Measurements from ENCODE around the gene GPR146.

The GPR146 gene

DNA sequence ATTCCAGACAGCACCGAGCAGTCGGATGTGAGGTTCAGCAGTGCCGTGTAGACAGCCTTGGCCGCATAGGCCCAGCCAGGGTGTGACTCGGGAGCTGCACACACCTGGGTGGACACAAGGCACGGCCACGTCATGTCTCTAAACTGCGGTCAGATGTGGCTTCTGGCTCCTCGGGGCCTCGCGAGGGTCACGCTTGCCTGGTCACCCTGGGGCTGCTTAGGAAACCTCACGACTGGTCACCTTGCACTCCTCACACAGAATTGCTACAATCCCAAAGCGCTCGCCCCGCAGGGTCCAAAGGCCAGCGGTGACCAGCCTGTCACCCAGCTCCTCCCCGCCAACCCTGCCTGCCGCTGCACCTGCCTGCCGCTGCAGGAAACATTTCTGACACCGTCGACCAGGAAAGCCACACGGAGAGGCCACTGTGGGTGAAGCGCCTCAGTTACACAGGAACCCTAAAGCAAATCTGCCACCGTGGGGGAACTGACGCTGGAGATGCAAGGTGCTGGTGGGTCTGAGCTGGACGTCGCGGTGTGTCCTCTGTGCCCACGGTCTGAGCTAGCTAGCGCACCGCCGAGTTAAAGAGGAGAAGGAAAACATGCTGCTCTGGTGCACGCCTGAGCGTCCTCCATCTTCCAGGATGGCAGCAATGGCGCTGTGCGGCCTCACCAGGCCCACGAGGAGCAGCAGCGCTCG lies 48.6 kb downstream of the GPR146 start:
- DNase-seq (ENCODE audit: low read depth in 2 of 2), result no peak

DNA sequence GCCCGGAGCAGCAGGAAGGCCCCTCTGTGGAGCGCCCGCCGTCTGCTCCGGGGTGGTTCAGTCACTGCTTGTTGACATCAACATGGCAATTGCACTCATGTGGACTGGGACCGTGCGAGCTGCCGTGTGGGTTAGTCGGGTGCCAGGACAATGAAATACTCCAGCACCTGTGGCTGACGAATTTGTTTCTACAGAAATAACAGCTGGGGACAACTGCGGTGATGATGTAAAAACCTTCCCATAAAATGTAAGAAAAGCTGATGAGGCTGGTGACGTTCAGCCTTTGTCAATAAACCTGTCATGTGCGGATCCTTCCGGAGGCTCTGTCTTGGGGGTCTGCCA lies 49.1 kb downstream of the GPR146 start:
- no peak for DNase-seq (ENCODE audit: low read depth in 2 of 2)

DNA sequence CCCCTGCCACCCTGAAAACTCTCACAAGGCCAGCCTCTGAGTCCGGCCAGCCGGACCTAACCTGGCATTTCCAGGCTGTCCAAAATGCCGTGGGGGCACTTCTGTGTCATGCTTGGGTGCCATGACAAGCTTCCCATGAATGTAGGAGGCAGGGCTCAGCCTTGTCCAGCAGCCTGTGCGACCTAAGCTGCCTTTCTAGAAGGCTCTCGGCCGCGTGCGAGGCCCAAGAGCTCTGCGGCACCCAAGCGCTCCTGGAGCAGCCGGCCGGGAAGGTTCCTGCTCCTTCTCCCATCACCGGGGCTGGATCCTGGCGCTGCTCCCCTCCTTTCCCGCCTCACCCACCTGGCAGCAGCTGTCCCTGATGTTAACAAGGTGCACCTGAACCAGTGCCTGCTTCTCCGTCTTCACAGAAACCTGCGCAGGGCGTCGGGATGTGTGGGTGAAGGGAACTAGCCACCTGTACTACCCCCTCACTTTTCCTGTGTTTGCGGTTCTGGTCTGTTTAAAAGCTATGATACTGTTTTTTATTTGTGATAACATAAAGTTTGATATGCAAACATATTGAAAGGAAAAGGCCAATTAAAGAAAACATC lies 49.7 kb downstream of the GPR146 start:
- no peak for DNase-seq (ENCODE audit: low read depth in 2 of 2)

DNA sequence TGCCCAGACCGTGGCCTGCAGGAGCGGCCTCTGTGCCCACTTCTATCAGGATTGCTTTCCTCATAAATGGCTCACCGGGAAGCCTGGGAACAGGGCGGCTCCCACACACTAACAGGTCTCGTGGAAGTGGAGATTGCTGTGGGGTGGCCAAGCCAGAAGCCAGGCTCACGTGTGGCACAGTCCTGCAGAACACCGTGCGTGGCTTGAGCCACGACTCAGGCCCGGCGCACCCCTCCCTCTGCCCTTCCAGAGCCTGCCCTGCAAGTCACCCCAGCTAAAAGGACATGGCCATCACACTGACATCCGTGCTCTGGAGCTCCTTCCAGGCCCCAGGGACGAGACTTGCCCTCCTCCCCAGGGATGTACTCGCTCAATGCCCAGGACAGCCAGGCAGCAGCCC lies 50.5 kb downstream of the GPR146 start:
- DNase-seq (ENCODE audit: low read depth in 2 of 2), result no peak

DNA sequence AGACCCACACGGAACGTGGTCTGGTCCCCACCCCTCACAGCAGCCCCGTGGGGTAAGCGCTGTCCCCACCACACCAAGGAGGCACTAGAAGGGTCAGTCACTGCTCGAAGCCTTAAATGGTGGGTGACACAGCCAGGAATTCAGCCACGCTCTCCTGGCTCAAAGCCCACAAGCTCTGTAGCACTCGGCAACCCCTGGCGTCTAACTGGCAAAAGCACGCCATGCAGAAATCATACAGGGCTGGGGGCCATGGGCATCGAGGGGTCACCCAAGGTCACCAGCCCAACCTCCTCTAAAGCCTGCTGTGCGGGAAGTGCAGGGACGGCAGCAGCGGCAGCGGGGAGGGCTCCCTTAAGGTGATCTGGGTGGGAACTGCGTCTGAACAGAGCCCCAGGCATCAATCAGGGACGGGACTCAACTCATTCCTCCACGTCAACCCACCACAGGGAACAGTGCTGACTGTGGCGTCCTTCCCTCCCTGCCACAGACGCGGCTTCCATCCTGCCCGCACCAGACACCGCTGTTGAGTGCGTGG lies 51.3 kb downstream of the GPR146 start:
- DNase-seq (ENCODE audit: low read depth in 2 of 2), result no peak

DNA sequence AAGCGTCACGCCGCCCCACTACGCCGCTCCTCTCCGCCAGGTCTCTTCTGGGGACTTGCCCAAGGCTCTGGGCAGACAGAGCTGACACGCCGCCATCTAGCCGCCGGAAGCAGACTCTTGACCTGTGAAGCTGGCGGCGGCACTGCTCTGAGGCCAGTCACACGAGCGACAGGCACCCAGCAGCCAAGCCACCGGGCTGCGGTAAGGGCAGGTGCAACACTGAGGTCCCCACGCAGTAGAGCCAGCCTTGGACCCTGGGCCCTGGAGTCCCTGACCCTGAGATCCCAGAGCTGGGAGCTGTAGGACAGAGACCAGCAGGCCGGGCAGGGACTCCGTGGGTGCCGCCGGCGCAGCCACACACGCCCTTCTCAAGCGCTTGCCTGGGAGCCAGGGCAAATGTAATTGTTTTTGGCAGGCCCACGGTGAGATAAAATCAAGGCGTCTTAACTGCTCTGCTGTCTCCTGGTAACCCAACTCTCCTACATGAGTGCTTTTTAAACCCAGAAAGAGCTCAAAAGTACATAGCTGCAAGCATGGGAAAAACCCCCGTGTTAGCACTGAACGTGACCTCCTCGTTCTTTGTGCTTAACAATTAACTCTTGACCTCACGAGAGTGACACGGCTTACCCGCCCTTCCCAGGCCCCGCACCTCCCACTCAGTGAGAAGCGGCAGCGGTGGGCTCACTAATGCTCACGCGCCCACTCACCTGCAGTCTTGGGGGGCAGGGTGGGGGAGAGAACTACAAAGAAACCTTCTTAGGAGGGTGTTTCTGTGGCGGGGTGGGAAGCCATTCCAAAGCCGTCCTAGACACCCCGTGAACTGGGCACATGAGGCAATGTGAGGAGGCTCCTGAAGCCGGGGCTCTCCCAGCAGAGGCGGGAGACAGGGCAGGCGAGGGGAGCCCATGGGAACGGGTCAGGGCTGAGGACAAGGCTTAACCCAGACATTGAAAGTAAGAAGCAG lies 52.1 kb downstream of the GPR146 start:
- no peak for DNase-seq (ENCODE audit: low read depth in 2 of 2)

DNA sequence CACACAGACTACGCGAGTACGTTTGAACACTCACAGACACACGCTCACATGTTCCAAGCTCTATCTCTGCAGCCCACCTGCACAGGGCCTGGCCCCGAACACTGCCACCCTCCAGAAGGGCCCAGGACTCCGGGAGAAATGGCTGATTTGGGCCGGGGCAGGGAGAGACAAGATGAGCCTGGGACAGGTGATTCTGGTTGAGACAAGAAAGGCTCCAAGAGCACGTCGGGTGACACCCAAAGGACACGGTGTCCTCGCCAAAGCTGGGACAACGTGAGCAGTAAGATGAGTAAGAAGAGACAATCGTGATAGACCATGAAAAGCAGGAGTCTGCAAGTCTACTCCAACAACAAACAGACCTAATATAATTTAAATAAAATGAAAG lies 52.8 kb downstream of the GPR146 start:
- DNase-seq (ENCODE audit: low read depth in 2 of 2), result no peak

DNA sequence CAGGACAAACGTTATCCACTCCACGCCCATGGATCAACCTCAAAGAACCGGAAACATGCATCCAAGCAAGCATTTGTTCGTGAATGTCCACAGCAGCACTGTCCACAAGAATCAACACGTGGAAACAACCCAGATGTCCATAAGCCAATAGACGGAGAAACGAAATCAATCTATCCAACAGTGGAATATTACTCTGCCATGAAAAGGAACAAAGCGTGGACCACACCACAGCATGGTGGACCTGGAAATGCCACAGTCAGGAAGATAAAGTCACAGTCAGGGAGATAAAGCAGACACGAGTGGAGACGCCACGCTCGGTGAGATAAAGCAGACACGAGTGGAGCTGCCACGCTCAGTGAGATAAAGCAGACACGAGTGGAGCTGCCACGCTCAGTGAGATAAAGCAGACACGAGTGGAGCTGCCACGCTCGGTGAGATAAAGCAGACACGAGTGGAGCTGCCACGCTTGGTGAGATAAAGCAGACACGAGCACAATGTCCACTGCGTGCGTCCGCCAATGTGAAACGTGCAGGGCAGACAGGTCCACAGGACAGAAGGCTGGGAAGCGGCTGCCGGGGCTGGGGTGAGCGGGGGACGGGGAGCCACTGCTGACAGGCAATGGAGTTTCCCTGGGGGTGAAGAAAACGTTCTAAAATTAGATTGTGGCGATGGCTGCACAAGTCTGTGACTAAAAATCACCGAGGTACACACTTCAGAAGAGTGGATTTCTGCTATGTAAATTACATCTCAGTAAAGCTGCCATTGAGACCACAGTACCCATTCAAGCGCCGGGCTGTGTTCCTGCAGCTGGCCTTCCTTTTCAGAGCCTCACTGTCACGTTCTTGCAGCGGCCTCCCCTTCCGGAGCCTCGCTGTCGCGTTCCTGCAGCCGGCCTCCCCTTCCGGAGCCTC lies 54.2 kb downstream of the GPR146 start:
- no peak for DNase-seq (ENCODE audit: low read depth in 2 of 2)

DNA sequence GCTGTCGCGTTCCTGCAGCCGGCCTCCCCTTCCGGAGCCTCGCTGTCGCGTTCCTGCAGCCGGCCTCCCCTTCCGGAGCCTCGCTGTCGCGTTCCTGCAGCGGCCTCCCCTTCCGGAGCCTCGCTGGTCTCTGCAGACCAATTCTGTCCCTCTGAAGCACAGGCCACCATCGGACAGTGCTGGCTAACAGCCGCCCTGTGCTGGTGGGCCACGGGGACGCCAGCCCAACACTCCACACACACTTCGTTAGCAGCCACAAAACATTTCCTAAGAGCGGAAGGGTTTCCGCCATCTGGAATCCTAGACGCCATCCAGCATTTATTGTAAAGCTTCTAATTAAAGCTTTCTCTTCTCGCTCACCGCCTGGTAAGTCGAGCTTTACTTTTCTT lies 54.8 kb downstream of the GPR146 start:
- DNase-seq (ENCODE audit: low read depth in 2 of 2), result no peak

DNA sequence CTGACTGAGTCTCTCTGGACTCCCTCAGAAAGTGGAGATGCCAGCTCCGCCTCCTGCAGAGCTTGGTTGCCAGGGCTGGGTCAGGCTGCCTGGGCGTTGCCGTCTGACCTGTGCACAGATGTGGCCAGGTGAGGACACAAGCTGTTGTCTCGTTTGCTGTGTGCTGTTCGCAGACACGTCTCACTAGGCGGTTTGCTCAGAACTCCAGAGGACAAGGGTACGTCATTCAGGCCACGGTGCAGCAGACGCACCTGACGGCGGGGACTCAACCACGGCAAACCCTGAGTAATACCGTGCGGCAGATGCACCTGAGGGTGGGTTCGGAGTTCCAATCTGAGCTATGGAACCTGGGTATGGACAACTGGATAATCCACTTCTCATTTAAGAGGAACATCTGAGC lies 55.3 kb downstream of the GPR146 start:
- DNase-seq (ENCODE audit: low read depth in 2 of 2), result no peak

DNA sequence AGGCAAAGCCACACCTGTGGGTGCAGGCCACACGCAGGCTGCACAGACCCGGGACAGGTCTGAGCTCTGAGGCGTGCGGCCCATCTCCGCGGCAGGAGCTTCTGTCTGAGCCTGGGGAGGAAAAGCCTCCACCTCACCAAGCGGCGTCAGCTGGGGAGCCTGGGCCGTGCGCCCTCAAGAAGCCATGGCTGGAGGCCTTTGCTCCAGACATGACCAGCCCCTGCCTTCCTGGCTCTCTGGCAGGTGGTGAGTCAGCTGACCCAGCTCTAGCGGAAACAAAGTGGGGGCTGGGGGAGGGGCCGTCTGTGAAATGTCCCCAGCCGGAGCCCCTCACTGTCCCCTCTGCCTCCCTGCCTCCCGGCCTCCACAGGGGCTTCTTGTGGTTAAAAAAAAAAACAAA lies 56.0 kb downstream of the GPR146 start:
- DNase-seq (ENCODE audit: low read depth in 2 of 2), result no peak

DNA sequence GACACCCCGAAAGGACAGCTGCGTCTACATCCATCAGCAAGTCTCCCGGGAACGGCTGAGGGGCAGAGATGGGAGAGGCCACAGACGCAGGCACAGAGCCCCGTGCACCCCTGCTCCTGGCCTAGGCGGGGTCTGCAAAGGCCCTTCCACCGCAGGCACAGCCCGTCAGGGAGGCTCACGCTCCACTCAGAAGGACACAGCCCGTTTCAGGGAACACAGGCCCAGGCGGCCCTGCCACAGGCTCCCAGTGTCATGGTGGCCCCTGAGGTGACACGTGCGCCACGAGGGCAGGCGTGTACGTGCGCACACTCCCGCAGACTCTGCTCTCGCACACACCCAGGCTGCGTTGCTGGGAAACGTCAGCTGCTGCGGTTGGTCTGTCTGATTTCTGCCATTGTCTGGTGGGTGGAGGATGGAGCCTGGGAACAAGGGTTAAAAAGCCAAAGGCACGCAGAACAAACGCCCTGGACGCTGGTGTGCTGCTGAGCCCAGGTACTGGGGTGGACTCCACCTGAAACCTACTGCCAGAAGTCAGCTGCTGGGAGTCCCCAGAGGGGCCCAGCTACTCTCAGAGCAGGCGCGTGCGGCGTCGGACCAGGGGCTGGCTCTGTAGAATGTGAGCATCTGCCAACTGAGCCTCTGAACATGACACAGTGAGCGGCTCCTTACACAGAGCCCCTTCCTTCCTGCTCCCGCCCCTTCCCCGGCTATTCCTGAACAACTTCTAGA lies 56.7 kb downstream of the GPR146 start:
- DNase-seq (ENCODE audit: low read depth in 2 of 2), result no peak

DNA sequence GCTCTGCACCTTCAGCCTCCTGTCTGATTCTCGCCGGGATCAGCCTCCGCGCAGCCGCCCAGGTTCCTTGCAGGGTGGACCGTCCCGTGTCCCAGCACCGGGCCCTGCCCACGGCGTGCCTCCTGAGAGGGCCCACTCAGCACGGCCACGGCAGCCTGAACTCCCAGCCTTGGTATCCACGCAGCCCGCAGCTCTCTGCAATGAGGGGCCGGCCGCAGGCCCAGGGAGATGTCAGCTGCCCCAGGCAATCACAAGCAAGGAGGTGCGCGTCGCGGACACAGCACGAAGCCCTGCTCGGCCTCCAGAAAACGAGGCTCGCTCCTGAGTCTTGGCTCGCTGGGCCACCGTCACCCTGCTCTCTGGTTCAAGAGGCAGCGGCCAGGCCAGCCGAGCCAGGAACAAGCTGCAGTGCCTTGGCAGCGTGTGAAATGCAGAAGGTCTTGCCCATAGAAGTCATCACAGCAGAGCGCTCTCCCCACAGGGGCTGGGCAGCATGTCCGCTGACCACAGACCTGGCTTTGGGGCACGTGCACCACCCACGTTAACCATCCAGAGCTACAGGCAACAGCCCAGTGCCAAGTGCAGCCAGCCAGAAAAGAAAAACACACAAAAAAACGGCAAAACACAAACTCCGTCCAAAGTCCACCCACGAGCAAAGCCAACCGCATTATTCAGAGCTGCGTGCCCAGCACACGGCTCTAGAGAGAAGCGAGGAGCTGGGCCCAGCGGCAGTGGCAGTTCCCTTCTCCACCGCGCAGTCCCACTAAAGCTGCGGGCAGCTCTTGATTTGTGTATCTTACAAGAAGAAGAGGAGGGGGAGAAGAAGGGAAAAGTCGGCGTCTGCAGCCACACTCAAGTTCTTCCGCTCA lies 57.5 kb downstream of the GPR146 start:
- no peak for DNase-seq (ENCODE audit: low read depth in 2 of 2)

DNA sequence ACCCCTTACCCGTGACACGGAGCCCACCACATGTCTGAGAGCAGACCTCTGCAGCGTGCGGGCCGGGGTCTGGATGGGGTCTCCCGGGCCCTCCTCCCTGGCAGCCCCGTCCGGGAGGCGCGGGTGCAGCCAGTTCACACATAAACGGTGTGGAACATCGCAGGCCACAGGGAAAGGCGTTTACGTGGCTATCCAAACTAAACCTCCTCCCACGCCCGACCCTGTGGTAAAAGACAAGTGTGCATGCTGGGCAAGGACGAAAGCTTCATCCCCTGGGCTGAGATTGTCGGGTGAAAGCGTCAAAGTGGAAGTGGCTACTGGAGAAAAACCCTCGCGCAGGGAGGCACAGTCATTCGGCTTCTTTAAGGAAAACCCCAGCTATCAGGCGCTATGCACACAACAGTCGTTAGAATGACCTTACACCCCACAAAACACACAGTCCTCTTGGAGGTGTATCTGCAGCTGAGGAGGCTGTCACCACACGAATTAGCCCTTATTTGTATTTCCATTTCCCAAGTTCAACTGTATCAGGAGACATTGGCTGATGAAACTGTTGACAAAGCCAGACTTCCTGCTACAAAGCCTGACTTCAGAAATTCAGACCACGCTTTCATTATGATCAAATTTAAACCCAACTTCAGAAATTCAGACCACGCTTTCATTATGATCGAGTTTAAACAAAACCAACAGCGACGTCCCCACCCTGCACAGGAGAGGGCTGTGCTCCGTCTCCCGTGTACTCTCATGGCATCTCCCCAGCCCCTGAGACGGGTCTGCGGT lies 58.9 kb downstream of the GPR146 start:
- no peak for DNase-seq (ENCODE audit: low read depth in 2 of 2)

DNA sequence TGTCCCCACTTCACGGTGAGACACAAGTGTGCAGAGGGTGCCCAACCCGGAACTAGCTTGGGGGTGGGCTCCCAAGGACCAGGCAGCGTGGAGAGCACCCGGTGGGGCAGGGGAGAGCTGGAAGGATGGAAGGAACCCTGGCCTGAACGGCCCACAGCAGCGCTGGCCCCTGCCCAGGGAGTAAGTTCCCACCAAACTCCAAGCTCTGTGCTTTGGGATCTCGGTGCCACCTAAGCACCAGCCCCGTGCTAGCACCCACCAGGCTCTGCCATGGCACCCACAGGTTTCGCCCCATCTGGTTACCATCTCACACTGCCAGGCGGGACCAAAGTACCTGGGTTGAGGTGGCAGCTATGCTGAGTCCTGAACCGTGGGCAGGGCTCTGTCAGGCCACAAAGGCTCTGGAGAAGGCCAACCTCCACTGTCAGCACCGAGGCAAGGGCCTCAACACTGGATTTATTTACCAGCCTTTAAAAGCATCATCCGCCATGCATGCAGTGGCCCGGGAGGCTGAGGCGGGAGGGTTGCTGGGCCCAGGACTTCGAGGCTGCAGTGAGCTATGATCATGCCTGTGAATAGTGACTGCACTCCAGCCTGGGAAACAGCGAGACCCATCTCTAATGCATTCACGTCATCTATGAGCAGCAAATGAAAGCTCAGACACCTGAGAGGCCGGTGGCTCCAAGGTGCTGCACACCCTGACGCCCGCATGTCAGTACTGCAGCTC lies 59.6 kb downstream of the GPR146 start:
- no peak for DNase-seq (ENCODE audit: low read depth in 2 of 2)

DNA sequence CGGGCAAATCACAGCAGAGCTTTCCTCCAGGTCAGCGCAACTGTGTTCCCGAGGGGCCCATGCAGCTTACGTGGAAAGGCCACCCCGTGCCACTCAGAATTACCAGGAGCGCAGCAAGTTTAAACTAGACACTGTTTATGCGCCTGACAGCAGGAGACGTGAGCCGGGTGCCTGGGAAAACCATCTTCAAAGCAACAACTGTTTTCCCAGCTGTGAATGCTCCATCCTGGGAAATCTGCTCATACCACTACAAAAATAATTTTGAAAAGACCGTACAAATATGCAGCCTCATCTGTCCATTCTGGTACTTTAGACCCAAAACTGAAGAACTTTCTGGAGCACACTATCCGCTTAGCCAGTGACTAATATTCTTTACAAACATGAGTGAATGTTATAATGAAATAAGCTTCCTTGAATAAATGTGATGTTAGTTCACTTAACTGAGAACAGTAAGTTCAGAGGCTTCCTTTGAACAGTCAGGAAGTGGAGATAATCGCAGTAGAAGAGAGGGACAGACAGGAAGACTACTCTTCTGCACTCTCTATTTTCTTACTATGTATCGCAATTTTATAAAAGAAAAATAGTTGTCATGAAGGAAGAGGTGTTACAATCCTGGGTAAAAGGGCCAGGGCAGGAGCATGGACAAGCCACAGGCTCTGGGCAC lies 60.3 kb downstream of the GPR146 start:
- no peak for DNase-seq (ENCODE audit: low read depth in 2 of 2)

DNA sequence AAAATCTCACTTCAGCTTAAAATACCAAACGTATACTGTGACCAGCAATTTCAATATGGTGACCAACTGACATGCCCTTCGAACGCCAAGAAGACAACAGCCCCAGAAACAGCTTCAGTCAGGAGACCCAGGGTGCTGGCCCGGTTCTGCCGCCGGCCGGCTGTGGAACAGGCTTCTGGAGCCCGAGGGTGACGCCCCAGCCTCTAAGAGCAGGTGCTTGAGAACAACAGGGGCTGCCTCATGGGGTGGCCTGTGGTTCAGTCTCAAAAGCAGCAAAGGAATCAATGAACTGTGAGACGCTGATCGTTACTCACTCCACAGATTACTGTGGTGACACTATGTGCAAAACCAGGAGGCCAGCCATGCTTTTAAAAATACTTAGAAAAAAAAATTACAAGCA lies 60.8 kb downstream of the GPR146 start:
- no peak for DNase-seq (ENCODE audit: low read depth in 2 of 2)

Data from stimulated activated CD8-positive, alpha-beta memory T cell treated with anti-CD3 and anti-CD28 coated beads, Interleukin-7, amount 100 ng/mL, for 4 hours (primary cell).